ENCODE measurements around the gene TMEM59L. TPM values are rescaled to one million over a fixed set of nuclear protein-coding genes. Genes with fewer than 3 reads are reported as not detected.

TMEM59L gene
- total and polyA plus RNA-seq, 3 donors from 2014 or later, result 4.3 to 7.0 (median 4.5) TPM

GRCh38 chr19:18668744-18669523 lies 56.3 kb downstream of the TMEM59L start:
- Histone ChIP-seq H3K4me1 (peaks cover 13% of the 10 kb centered on the region), H3K27ac (no peak overlapping the region), H3K9me3 (no peaks in the 10 kb centered on the region), H3K4me3 (peak overlapping the region in 1 of 2 donors; percentile 2), H3K27me3 (no peaks in the 10 kb centered on the region), H3K36me3 (ENCODE audit: low read depth, missing control alignments) (no peaks in the 10 kb centered on the region)
- WGBS, 2 donors, result 85 to 89% methylated on average over 4 to 57 of the region's 58 CpGs
- intact Hi-C loops (cut with DNase I; ENCODE audit: low total_unique reads), result no loop called here
- TF ChIP-seq CTCF (IDR thresholded peaks at IDR 0.05) (no peak), POLR2A (IDR thresholded peaks at IDR 0.05) (no peak)
- DNase-seq, result no peak

DNA sequence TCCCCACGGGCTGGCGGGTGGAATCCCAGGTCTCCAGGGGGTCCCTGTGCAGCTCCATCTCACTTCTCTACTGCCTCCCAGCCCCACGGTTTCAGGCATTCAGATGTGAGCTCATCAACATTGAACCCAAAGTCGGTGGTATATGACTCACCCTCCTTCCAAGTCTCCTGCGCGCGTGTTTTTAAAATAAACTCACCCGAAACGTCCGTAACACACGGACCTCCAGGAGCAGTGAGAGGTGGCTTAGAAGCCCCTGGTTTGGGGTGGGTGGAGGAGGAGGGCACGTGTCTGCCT lies 56.8 kb downstream of the TMEM59L start:
- 91 to 95% methylated on average over 12 of the region's 12 CpGs for WGBS, 2 donors

GRCh38 chr19:18669883-18670282 lies 57.2 kb downstream of the TMEM59L start:
- Histone ChIP-seq H3K4me3 (no peak overlapping the region), H3K36me3 (ENCODE audit: low read depth, missing control alignments) (no peaks in the 10 kb centered on the region), H3K27me3 (no peaks in the 10 kb centered on the region), H3K27ac (no peak overlapping the region), H3K9me3 (no peaks in the 10 kb centered on the region), H3K4me1 (peaks cover 13% of the 10 kb centered on the region)
- 90 to 95% methylated on average over 11 of the region's 11 CpGs for WGBS, 2 donors
- intact Hi-C loops (cut with DNase I; ENCODE audit: low total_unique reads), result no loop called here
- no peak for DNase-seq
- no peak for TF ChIP-seq POLR2A (IDR thresholded peaks at IDR 0.05)
- TF ChIP-seq CTCF (IDR thresholded peaks at IDR 0.05), result no peak

More for the DNA sequence above, 56.8 kb downstream of the TMEM59L start:
- TF ChIP-seq POLR2A (IDR thresholded peaks at IDR 0.05), result no peak
- intact Hi-C loops (cut with DNase I; ENCODE audit: low total_unique reads), result no loop called here
- H3K9me3 ChIP-seq, result no peaks in the 10 kb centered on the region
- no peaks in the 10 kb centered on the region for H3K27me3 ChIP-seq
- no peaks in the 10 kb centered on the region for H3K36me3 ChIP-seq (ENCODE audit: low read depth, missing control alignments)
- peaks cover 13% of the 10 kb centered on the region for H3K4me1 ChIP-seq
- no peak overlapping the region for H3K4me3 ChIP-seq
- no peak overlapping the region for H3K27ac ChIP-seq
- no peak for DNase-seq

DNA sequence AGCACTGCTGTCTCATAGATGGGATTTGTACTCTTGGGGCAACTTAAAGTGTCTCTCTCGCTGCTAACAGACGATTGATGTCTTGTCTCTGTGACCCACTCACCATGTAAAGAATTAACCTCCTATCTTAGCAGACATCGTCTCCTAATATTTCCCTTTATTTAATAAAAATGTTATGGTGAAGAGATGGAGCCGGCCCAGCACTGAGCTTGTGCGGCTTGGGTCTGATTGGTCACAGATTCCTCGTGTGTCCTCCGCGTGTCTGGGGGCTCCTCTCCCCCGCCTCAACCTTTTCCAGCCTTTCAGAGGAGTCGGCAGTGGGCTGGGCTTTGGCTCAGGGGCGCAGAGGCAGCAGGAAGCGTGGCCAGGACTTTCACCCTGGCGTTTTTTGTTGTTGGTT lies 57.6 kb downstream of the TMEM59L start:
- no peaks in the 10 kb centered on the region for H3K9me3 ChIP-seq
- H3K36me3 ChIP-seq (ENCODE audit: low read depth, missing control alignments), result no peaks in the 10 kb centered on the region
- DNase-seq, result no peak
- H3K4me3 ChIP-seq, result no peak overlapping the region
- H3K27me3 ChIP-seq, result no peaks in the 10 kb centered on the region
- intact Hi-C loops (cut with DNase I; ENCODE audit: low total_unique reads), result no loop called here
- H3K4me1 ChIP-seq, result peaks cover 13% of the 10 kb centered on the region
- H3K27ac ChIP-seq, result no peak overlapping the region
- 83 to 93% methylated on average over 13 of the region's 13 CpGs for WGBS, 2 donors
- no peak for TF ChIP-seq CTCF (IDR thresholded peaks at IDR 0.05)
- no peak for TF ChIP-seq POLR2A (IDR thresholded peaks at IDR 0.05)

Small RNA genes within 50 kb of the gene (small RNA-seq; reads per million reads assigned to genes)
- gene RN7SL155P, result 0 reads per million in 2 donors

Other genes with a start within 250 kb of the TMEM59L start
- 1 to 10 TPM in 1 of 2 donors, under 1 TPM in 1; 0.93 to 2.5 TPM for gene GDF15, start 226.7 kb upstream of the TMEM59L start, total RNA-seq
- 1.0 TPM for gene GDF15, start 226.7 kb upstream of the TMEM59L start, polyA plus RNA-seq (ENCODE audit: insufficient read depth, low read depth, low replicate concordance)
- gene LRRC25, start 215.2 kb upstream of the TMEM59L start, total RNA-seq, result 1 to 10 TPM; 1.6 to 4.0 TPM
- gene LRRC25, start 215.2 kb upstream of the TMEM59L start, polyA plus RNA-seq (ENCODE audit: insufficient read depth, low read depth, low replicate concordance), result 3.4 TPM
- 100 to 1,000 TPM in 1 of 2 donors, 10 to 100 TPM in 1; 90.3 to 118 TPM for gene SSBP4, start 193.5 kb upstream of the TMEM59L start, total RNA-seq
- 80.5 TPM for gene SSBP4, start 193.5 kb upstream of the TMEM59L start, polyA plus RNA-seq (ENCODE audit: insufficient read depth, low read depth, low replicate concordance)
- gene ISYNA1, start 174.7 kb upstream of the TMEM59L start, total RNA-seq, result 1,000 to 10,000 TPM in 1 of 2 donors, 100 to 1,000 TPM in 1; 1,000 to 1,122 TPM
- 493 TPM for gene ISYNA1, start 174.7 kb upstream of the TMEM59L start, polyA plus RNA-seq (ENCODE audit: insufficient read depth, low read depth, low replicate concordance)
- gene ELL, start 90.8 kb upstream of the TMEM59L start, total RNA-seq, result 10 to 100 TPM; 75.8 to 76.1 TPM
- gene ELL, start 90.8 kb upstream of the TMEM59L start, polyA plus RNA-seq (ENCODE audit: insufficient read depth, low read depth, low replicate concordance), result 48.0 TPM
- 100 to 1,000 TPM; 587 to 614 TPM for gene FKBP8, start 69.3 kb upstream of the TMEM59L start, total RNA-seq
- gene FKBP8, start 69.3 kb upstream of the TMEM59L start, polyA plus RNA-seq (ENCODE audit: insufficient read depth, low read depth, low replicate concordance), result 571 TPM
- 100 to 1,000 TPM; 124 to 133 TPM for gene KXD1, start 55.0 kb upstream of the TMEM59L start, total RNA-seq
- gene KXD1, start 55.0 kb upstream of the TMEM59L start, polyA plus RNA-seq (ENCODE audit: insufficient read depth, low read depth, low replicate concordance), result 163 TPM
- gene UBA52, start 41.0 kb upstream of the TMEM59L start, total RNA-seq, result 100 to 1,000 TPM; 475 to 508 TPM
- 1,038 TPM for gene UBA52, start 41.0 kb upstream of the TMEM59L start, polyA plus RNA-seq (ENCODE audit: insufficient read depth, low read depth, low replicate concordance)
- 10 to 100 TPM; 44.3 to 58.7 TPM for gene REX1BD, start 24.1 kb upstream of the TMEM59L start, total RNA-seq
- gene REX1BD, start 24.1 kb upstream of the TMEM59L start, polyA plus RNA-seq (ENCODE audit: insufficient read depth, low read depth, low replicate concordance), result 14.5 TPM
- 1 to 10 TPM; 4.3 to 5.3 TPM for gene CRLF1, start 6.1 kb upstream of the TMEM59L start, total RNA-seq
- 8.7 TPM for gene CRLF1, start 6.1 kb upstream of the TMEM59L start, polyA plus RNA-seq (ENCODE audit: insufficient read depth, low read depth, low replicate concordance)
- 10 to 100 TPM; 16.5 to 32.3 TPM for gene KLHL26, start 24.2 kb downstream of the TMEM59L start, total RNA-seq
- gene KLHL26, start 24.2 kb downstream of the TMEM59L start, polyA plus RNA-seq (ENCODE audit: insufficient read depth, low read depth, low replicate concordance), result 10.6 TPM
- gene CRTC1, start 70.8 kb downstream of the TMEM59L start, total RNA-seq, result 10 to 100 TPM; 28.1 to 32.1 TPM
- gene CRTC1, start 70.8 kb downstream of the TMEM59L start, polyA plus RNA-seq (ENCODE audit: insufficient read depth, low read depth, low replicate concordance), result 15.6 TPM
- gene COMP, start 178.4 kb downstream of the TMEM59L start, total RNA-seq, result 1 to 10 TPM; 3.8 to 7.1 TPM
- 23.4 TPM for gene COMP, start 178.4 kb downstream of the TMEM59L start, polyA plus RNA-seq (ENCODE audit: insufficient read depth, low read depth, low replicate concordance)
- 100 to 1,000 TPM; 176 to 188 TPM for gene UPF1, start 219.1 kb downstream of the TMEM59L start, total RNA-seq
- gene UPF1, start 219.1 kb downstream of the TMEM59L start, polyA plus RNA-seq (ENCODE audit: insufficient read depth, low read depth, low replicate concordance), result 99.0 TPM